Middle frontal gyrus (tissue), 1 donor: Measurements from ENCODE around the gene SDE2.
"Not testable (repeated sequence)": the region's sequence is repeated elsewhere in the genome, so short reads cannot be mapped to it uniquely, and the experiment has no call there.

Source experiments
- DNase-seq: peaks from one replicate; pipeline ENCODE4 v3.0.0-alpha.2; 2015; ENCODE audit warnings: low spot score; ENCODE audit errors: extremely low spot score

The SDE2 gene

GRCh38 chr1:225944951-225945350 is 54.2 kb downstream of the SDE2 start:
- DNase-seq, result no peak

GRCh38 chr1:225944387-225944786 is 54.8 kb downstream of the SDE2 start:
- no peak for DNase-seq

GRCh38 chr1:225943582-225943981 is 55.6 kb downstream of the SDE2 start:
- no peak for DNase-seq

- no peak for DNase-seq
Observed at GRCh38 chr1:225942574-225942973, 56.6 kb downstream of the SDE2 start.

GRCh38 chr1:225941942-225942222 is 57.3 kb downstream of the SDE2 start:
- no peak for DNase-seq

- no peak for DNase-seq
Observed at GRCh38 chr1:225941187-225941941, 57.8 kb downstream of the SDE2 start, which contains the start of gene LEFTY2. Gene LEFTY2, minus strand, starts transcription at chr1:225941220. Its CDS starts 80 bp downstream, at chr1:225941140.

GRCh38 chr1:225940385-225941151 is 58.6 kb downstream of the SDE2 start:
- DNase-seq, result no peak

- DNase-seq, result not testable (repeated sequence)
Observed at GRCh38 chr1:225939939-225940310, 59.2 kb downstream of the SDE2 start.

- not testable (repeated sequence) for DNase-seq
Observed at GRCh38 chr1:225939097-225939938, 59.8 kb downstream of the SDE2 start.

- DNase-seq, result no peak
Observed at GRCh38 chr1:225937048-225937968, 61.8 kb downstream of the SDE2 start.

- no peak for DNase-seq
Observed at GRCh38 chr1:225936523-225936922, 62.6 kb downstream of the SDE2 start.

- DNase-seq, result not testable (repeated sequence)
Observed at GRCh38 chr1:225936086-225936485, 63.1 kb downstream of the SDE2 start.

- DNase-seq, result no peak
Observed at GRCh38 chr1:225934711-225935110, 64.4 kb downstream of the SDE2 start.

- no peak for DNase-seq
Observed at GRCh38 chr1:225933072-225933471, 66.1 kb downstream of the SDE2 start.
